HCT116 (cell line): Measurements from ENCODE around the gene SLC7A8. TPM values are rescaled to one million over a fixed set of nuclear protein-coding genes. Genes with fewer than 3 reads are reported as not detected.
"Not testable (repeated sequence)": the region's sequence is repeated elsewhere in the genome, so short reads cannot be mapped to it uniquely, and the experiment has no call there.

Experiments
- ATAC-seq: fragments of 200-7000 bp; cut with Tn5 transposase; 2 replicates; pipeline ENCODE4 v1.9.1; 2020; ENCODE audit warnings: mild to moderate bottlenecking, moderate library complexity
- BruUV-seq: library from RNA; stranded (reverse); fragments of 400-500 nt; replicated peaks from 2 replicates; lab custom pipeline; 2021; lab: Mats Ljungman, UMichigan
- CTCF ChIA-PET: fragments of 300-600 bp; sonication (Branson Sonifier 250); formaldehyde crosslinking; loops from one replicate; lab custom pipeline; 2021; ENCODE audit warnings: antibody characterized with exemption; lab: Charles Lee
- POLR2A ChIA-PET: fragments of 300-600, 350-600 bp; sonication (Branson Sonifier 250); formaldehyde crosslinking; loops from one replicate; lab custom pipeline; 2021; ENCODE audit warnings: antibody characterized with exemption; lab: Charles Lee
- RAD21 ChIA-PET, 2 experiments: fragments of 300-600 bp; sonication (Branson Sonifier 250); formaldehyde crosslinking; loops; one replicate each; lab custom pipeline; 2023; ENCODE audit warnings: low total read pairs in 2 of 2; ENCODE audit not compliant: uncharacterized antibody in 2 of 2, unreplicated experiment in 2 of 2, low non-redundant PET in 1 of 2; lab: Charles Lee
- DNase-seq: peaks from one replicate; pipeline ENCODE4 v3.0.0-alpha.2; 2010; ENCODE audit warnings: low read depth, low spot score
- H2AFZ ChIP-seq: fragments of 200-600 bp; shearing (Covaris generic), sonication (generic); 2 replicates; pipeline ENCODE4 v1.6.1; 2017; ENCODE audit warnings: low read depth, mixed run types, mixed read lengths, antibody characterized with exemption, low read length; ENCODE audit not compliant: poor library complexity, severe bottlenecking
- H3K27ac ChIP-seq: 2 replicates; pipeline ENCODE4 v1.5.1; 2012; ENCODE audit warnings: low read depth, low read length
- H3K27me3 ChIP-seq: fragments of 200-600 bp; sonication (generic); 2 replicates; pipeline ENCODE4 v1.6.1; 2016; ENCODE audit warnings: mixed run types, low read length, mixed read lengths; ENCODE audit not compliant: insufficient read depth
- H3K36me3 ChIP-seq, 2 experiments: fragments of 200-500 bp in 1 of 2; fragments of 200-600 bp in 1 of 2; sonication (Bioruptor generic) in 1 of 2; sonication (generic) in 1 of 2; 2 replicates each; pipeline versions ENCODE4 v1.5.1 to v1.6.1; 2014 to 2016; ENCODE audit warnings: low read length in 2 of 2, inconsistent platforms in 1 of 2, mixed read lengths in 1 of 2, mixed run types in 1 of 2; ENCODE audit not compliant: insufficient read depth in 2 of 2, control insufficient read depth in 1 of 2
- H3K4me1 ChIP-seq, 2 experiments: fragments of 200-600 bp in 1 of 2; sonication (generic) in 1 of 2; 2 replicates each; pipeline versions ENCODE4 v1.5.1 to v1.6.1; 2012 to 2017; ENCODE audit warnings: low read length in 2 of 2, inconsistent platforms in 1 of 2, mild to moderate bottlenecking in 1 of 2, mixed read lengths in 1 of 2, mixed run types in 1 of 2, moderate library complexity in 1 of 2; ENCODE audit not compliant: insufficient read depth in 2 of 2, control insufficient read depth in 1 of 2
- H3K4me2 ChIP-seq: fragments of 200-600 bp; sonication (generic); 2 replicates; pipeline ENCODE4 v1.6.1; 2017; ENCODE audit warnings: mixed run types, low read length, mixed read lengths
- H3K4me3 ChIP-seq, 2 experiments: fragments of 200-600 bp in 1 of 2; sonication (generic) in 1 of 2; replicated peaks in 1 of 2; 2 replicates each; pipeline ENCODE4 v1.5.1; 2011 to 2016; ENCODE audit warnings: low read length in 2 of 2, control low read depth in 1 of 2, low read depth in 1 of 2, mild to moderate bottlenecking in 1 of 2, mixed read lengths in 1 of 2, mixed run types in 1 of 2
- H3K79me2 ChIP-seq: fragments of 200-600 bp; sonication (generic); 2 replicates; pipeline ENCODE4 v1.6.1; 2017; ENCODE audit warnings: mild to moderate bottlenecking, mixed run types, low read length, moderate library complexity, mixed read lengths; ENCODE audit not compliant: insufficient read depth
- H3K9ac ChIP-seq: fragments of 200-600 bp; sonication (generic); 2 replicates; pipeline ENCODE4 v1.6.1; 2016; ENCODE audit warnings: low read length, mixed read lengths
- H3K9me2 ChIP-seq: fragments of 200-600 bp; sonication (generic), shearing (Covaris generic); 2 replicates; pipeline ENCODE4 v1.6.1; 2017; ENCODE audit warnings: mixed run types, mild to moderate bottlenecking, moderate library complexity; ENCODE audit not compliant: insufficient read depth
- H3K9me3 ChIP-seq, 2 experiments: fragments of 200-500 bp in 1 of 2; fragments of 200-600 bp in 1 of 2; sonication (Bioruptor generic) in 1 of 2; sonication (generic) in 1 of 2; 2 replicates each; pipeline ENCODE4 v1.6.1; 2014 to 2017; ENCODE audit warnings: low read length in 2 of 2, mixed read lengths in 2 of 2, inconsistent platforms in 1 of 2, low read depth in 1 of 2, mild to moderate bottlenecking in 1 of 2, mixed run types in 1 of 2, moderate library complexity in 1 of 2; ENCODE audit not compliant: control insufficient read depth in 1 of 2, insufficient read depth in 1 of 2
- H4K20me1 ChIP-seq: fragments of 200-600 bp; sonication (generic), shearing (Covaris generic); 2 replicates; pipeline ENCODE4 v1.6.1; 2017; ENCODE audit warnings: mixed run types, mild to moderate bottlenecking, moderate library complexity; ENCODE audit not compliant: insufficient read depth
- CBX3 ChIP-seq: IDR thresholded peaks from 2 replicates; pipeline ENCODE4 v1.6.1; 2012; ENCODE audit warnings: low read depth
- EGR1 ChIP-seq: IDR thresholded peaks from 2 replicates; pipeline ENCODE4 v1.6.1; 2012; ENCODE audit warnings: low read depth
- ELF1 ChIP-seq: IDR thresholded peaks from 2 replicates; pipeline ENCODE4 v1.6.1; 2012; ENCODE audit warnings: low read depth, borderline replicate concordance
- POLR2A ChIP-seq: IDR thresholded peaks from 2 replicates; pipeline ENCODE4 v1.7.0; 2011; ENCODE audit warnings: borderline replicate concordance; ENCODE audit not compliant: insufficient read depth, insufficient read length; ENCODE audit errors: extremely low read depth
- RAD21 ChIP-seq: IDR thresholded peaks from 2 replicates; pipeline ENCODE4 v1.6.1; 2012; ENCODE audit warnings: low read depth, mild to moderate bottlenecking
- SIN3A ChIP-seq: IDR thresholded peaks from 2 replicates; pipeline ENCODE4 v1.6.1; 2012; ENCODE audit warnings: low read depth
- SP1 ChIP-seq: IDR thresholded peaks from 2 replicates; pipeline ENCODE4 v1.6.1; 2012; ENCODE audit warnings: low read depth
- ZFX ChIP-seq: fragments of 450-650 bp; IDR thresholded peaks from 2 replicates; pipeline ENCODE4 v1.6.1; 2017
- ZNF274 ChIP-seq: fragments of 200-500 bp; sonication (Bioruptor generic); IDR thresholded peaks from 2 replicates; pipeline ENCODE4 v1.6.1; 2014; ENCODE audit warnings: mild to moderate bottlenecking, low read depth, low read length, inconsistent platforms
- intact Hi-C: fragments of 100-400 bp; cut with micrococcal nuclease; formaldehyde crosslinking; loops from 2 replicates; pipeline ENCODE4 v1.10.0; 2022
- total RNA-seq: library from RNA; stranded (reverse); gene quantifications from one replicate; pipeline ENCODE4 v1.2.1, GENCODE V29; 2021; ENCODE audit not compliant: unreplicated experiment
- TF ChIP-seq, protein P1 (sequence below): IDR thresholded peaks from 2 replicates; pipeline ENCODE4 v1.6.1; 2012

SLC7A8 gene
- total RNA-seq, 1 experiment from 2014 or later, result 5.3 TPM

DNA sequence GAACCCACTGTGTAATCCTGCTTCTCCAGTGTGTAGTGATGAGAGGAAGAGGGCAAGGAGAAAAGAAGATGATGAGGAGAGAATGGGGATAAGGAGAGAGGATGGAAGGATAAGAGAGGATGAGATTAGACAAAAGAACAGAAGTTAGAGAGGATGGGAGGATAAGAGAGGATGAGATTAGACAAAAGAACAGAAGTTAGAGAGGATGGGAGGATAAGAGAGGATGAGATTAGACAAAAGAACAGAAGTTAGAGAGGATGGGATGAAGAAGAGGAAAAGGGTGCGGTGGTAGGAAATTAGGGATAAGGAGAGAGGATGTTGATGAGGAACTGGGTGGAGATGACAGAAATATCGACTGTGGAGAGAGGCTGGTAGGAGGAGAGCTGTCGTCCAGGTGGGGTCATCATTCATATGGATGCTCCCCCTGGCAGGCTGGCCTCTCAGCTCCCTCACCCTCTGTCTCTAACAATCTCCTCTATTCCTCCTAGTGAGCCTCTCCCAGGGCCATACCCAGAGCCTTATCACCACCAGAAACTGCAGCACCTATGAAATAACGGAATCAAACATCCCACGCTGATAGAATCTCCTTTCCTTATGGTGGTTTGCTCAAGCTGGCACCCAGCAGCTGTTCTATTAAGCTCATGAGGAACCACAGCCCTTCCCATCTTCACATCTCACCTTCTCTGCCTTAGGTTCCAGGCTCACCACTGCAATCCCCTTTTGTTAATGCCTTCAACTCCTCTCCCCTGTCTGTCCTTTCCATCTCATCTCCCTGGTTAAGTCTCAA is 72.7 kb downstream of the SLC7A8 start:
- Histone ChIP-seq H3K4me3 (no peak overlapping the region), H2AFZ (no peak overlapping the region), H3K9ac (no peak overlapping the region), H3K9me3 (no peaks in the 10 kb centered on the region), H4K20me1 (no peaks in the 10 kb centered on the region), H3K79me2 (no peaks in the 10 kb centered on the region), H3K9me2 (no peaks in the 10 kb centered on the region), H3K4me1 (peaks cover 12 to 20% of the 10 kb centered on the region in 2 experiments), H3K27ac (no peak overlapping the region), H3K4me2 (no peak overlapping the region), H3K27me3 (peaks cover 20% of the 10 kb centered on the region; the same call in 1 of the 2 replicates), H3K36me3 (no peaks in the 10 kb centered on the region)
- ChIA-PET CTCF (interaction anchor here (0.9 to 5.5 kb wide), 3 partner anchors 10 to 116 kb away, joined by 3 to 56 read pairs (median 6); no protein-coding TSS in a partner anchor), RAD21 (no interaction called here), POLR2A (interaction anchor here (2.5 to 4.0 kb wide), 2 partner anchors 16 to 42 kb away, joined by 10 to 21 read pairs; partner anchors contain the start of genes ACIN1 and C14orf119)
- DNase-seq (no peak), ATAC-seq (no peak)
- no peak for TF ChIP-seq ELF1
- TF ChIP-seq SP1, result no peak
- TF ChIP-seq POLR2A, result no peak
- no peak for TF ChIP-seq ZFX
- no peak for TF ChIP-seq EGR1
- intact Hi-C loops, result no loop called here
- BruUV-seq, result no TSS peak

DNA sequence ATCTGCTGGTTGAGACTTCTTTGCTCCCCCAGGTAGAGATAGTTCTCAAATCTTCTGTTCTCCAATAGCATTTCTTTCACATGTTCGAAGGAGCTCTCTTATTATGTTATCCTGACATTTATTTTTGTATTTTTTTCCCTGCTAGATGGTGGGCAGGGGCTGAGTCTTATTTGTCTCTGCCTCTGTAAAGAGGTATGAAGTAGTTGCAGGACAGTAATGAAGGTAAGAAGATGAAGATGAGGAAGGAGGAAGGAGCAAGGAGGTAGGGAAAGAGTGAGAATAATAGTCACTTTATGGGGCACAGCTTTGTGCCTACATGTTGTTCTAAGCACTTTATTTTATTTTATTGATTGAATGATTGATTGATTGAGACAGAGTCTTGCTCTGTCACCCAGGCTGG is 73.7 kb downstream of the SLC7A8 start:
- no peaks in the 10 kb centered on the region for H3K36me3 ChIP-seq
- no peak overlapping the region for H2AFZ ChIP-seq
- intact Hi-C loops, result loop anchor here (1.0 kb wide), 1 partner anchor 40 kb away; no protein-coding TSS in a partner anchor
- ATAC-seq (no peak), DNase-seq (no peak)
- H3K27ac ChIP-seq, result no peak overlapping the region
- TF ChIP-seq SIN3A (no peak), ZNF274 (no peak), RAD21 (no peak), CBX3 (no peak), ELF1 (no peak)
- TF ChIP-seq, protein P1, sequence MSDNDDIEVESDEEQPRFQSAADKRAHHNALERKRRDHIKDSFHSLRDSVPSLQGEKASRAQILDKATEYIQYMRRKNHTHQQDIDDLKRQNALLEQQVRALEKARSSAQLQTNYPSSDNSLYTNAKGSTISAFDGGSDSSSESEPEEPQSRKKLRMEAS, result no peak
- peaks cover 4 to 10% of the 10 kb centered on the region in 2 experiments for H3K4me1 ChIP-seq
- H3K4me2 ChIP-seq, result no peak overlapping the region
- CTCF ChIA-PET, result interaction anchor here (0.6 to 5.5 kb wide), 9 partner anchors 10 to 123 kb away, joined by 3 to 56 read pairs (median 12); partner anchors contain the start of genes ACIN1 and C14orf119
- H4K20me1 ChIP-seq, result no peaks in the 10 kb centered on the region
- RAD21 ChIA-PET, result no interaction called here
- H3K79me2 ChIP-seq, result no peaks in the 10 kb centered on the region
- POLR2A ChIA-PET, result interaction anchor here (1.6 to 4.0 kb wide), 3 partner anchors 15 to 192 kb away, joined by 3 to 21 read pairs (median 10); partner anchors contain the start of genes ACIN1 and C14orf119
- no peaks in the 10 kb centered on the region for H3K9me3 ChIP-seq
- BruUV-seq, result no TSS peak
- no peak overlapping the region for H3K9ac ChIP-seq
- peaks cover 20% of the 10 kb centered on the region; the same call in 1 of the 2 replicates for H3K27me3 ChIP-seq
- H3K4me3 ChIP-seq, result no peak overlapping the region
- H3K9me2 ChIP-seq, result no peaks in the 10 kb centered on the region

DNA sequence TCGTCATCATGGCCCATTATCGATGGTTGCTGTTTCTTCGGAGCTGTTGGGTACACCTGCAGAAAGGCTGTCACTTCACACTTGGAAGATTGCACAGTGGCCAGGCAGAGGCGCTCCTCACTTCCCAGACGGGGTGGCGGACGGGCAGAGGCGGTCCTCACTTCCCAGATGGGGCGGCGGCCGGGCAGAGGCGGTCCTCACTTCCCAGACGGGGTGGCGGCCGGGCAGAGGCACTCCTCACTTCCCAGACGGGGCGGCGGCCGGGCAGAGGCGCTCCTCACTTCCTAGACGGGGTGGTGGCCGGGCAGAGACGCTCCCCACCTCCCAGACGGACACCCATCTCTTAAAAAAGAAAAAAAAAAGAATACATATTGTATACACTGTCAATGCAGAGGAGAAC is 75.3 kb downstream of the SLC7A8 start:
- H3K4me1 ChIP-seq, H3K9me2 ChIP-seq, DNase-seq, H4K20me1 ChIP-seq, H3K4me3 ChIP-seq, H3K27ac ChIP-seq, H3K79me2 ChIP-seq, H3K4me2 ChIP-seq, H2AFZ ChIP-seq, H3K9me3 ChIP-seq, BruUV-seq, H3K9ac ChIP-seq, ATAC-seq, H3K36me3 ChIP-seq, intact Hi-C loops: not testable (repeated sequence)
- ChIA-PET CTCF (interaction anchor here (1.1 to 5.5 kb wide), 8 partner anchors 13 to 122 kb away, joined by 5 to 56 read pairs (median 12); partner anchors contain the start of genes ACIN1 and C14orf119), POLR2A (interaction anchor here (2.5 to 4.0 kb wide), 2 partner anchors 13 to 40 kb away, joined by 10 to 21 read pairs; partner anchors contain the start of genes ACIN1 and C14orf119), RAD21 (interaction anchor here in 1 of 2 experiments (1.1 kb wide), 1 partner anchor 39 kb away, joined by 3 read pairs; no protein-coding TSS in a partner anchor)
- peaks cover 20% of the 10 kb centered on the region; the same call in 1 of the 2 replicates for H3K27me3 ChIP-seq
